Adipocyte (in vitro differentiated cells): ENCODE measurements around the gene FIBP.
A peak's percentile ranks its signal among the peaks of the same experiment; 100 is the strongest.

ENCODE experiments used
- DNase-seq: peaks from one replicate; pipeline ENCODE4 v3.0.0-alpha.2; 2015; ENCODE audit warnings: low read depth
- H3K27me3 ChIP-seq: replicated peaks from 2 replicates; pipeline ENCODE4 v1.7.0; 2013; ENCODE audit warnings: mild to moderate bottlenecking, low read length, moderate library complexity; ENCODE audit not compliant: control insufficient read depth, insufficient read depth
- H3K36me3 ChIP-seq: 2 replicates; pipeline ENCODE4 v1.7.0; 2013; ENCODE audit warnings: low read length, mild to moderate bottlenecking, moderate library complexity; ENCODE audit not compliant: control insufficient read depth, insufficient read depth, severe bottlenecking
- H3K4me1 ChIP-seq: 2 replicates; pipeline ENCODE4 v1.7.0; 2013; ENCODE audit warnings: mild to moderate bottlenecking, low read length, moderate library complexity; ENCODE audit not compliant: control insufficient read depth, insufficient read depth
- H3K4me3 ChIP-seq: 2 replicates; pipeline ENCODE4 v1.7.0; 2013; ENCODE audit warnings: mild to moderate bottlenecking, low read length, moderate library complexity
- H3K9ac ChIP-seq: 2 replicates; pipeline ENCODE4 v1.7.0; 2013; ENCODE audit warnings: mild to moderate bottlenecking, low read length, moderate library complexity
- H3K9me3 ChIP-seq: 2 replicates; pipeline ENCODE4 v1.7.0; 2013; ENCODE audit warnings: mild to moderate bottlenecking, low read length, moderate library complexity; ENCODE audit not compliant: control insufficient read depth

FIBP gene

DNA sequence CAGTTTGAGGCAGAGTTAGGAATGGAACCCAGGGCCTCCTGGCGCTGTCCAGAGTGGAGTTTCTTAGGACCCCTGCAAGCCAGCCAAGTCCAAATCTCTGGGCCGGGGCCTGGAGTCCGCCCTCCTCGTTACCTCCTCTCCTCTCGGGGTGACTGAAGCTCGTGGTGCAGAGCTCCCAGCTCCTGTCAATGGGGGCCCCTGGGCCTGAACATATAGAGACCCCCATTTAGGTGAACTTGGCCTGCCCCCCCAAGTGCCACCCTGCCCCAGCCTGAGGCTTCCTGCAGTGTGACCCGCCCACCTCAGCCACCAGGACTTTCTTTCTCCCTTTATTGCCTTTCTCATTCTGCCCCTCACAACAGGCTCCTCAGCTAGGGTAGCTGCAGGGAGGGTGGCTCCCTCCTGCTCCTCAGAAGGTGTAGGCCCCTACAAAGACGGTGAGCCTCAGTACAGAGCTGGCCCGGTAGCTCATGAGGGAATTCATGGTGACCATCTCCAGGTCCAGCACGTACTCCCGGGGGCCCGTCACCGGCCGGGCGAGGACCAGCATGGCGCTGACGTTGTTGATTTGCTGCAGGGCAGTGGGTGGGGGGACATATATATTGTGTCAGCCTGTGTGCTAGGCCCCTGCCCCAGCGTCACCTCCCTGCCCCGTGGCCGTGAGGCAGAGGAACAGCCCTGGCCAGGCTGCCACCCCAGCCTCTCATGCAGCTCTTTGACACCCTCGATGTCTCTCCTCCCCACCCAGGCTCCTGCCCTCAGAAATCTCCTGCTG is 21.6 kb downstream of the FIBP start:
- no peaks in the 10 kb centered on the region for H3K27me3 ChIP-seq
- no peak overlapping the region for H3K9ac ChIP-seq
- no peak for DNase-seq
- H3K4me3 ChIP-seq, result no peak overlapping the region
- H3K4me1 ChIP-seq, result peaks cover 28% of the 10 kb centered on the region
- H3K9me3 ChIP-seq, result no peaks in the 10 kb centered on the region
- peaks cover 82% of the 10 kb centered on the region for H3K36me3 ChIP-seq

DNA sequence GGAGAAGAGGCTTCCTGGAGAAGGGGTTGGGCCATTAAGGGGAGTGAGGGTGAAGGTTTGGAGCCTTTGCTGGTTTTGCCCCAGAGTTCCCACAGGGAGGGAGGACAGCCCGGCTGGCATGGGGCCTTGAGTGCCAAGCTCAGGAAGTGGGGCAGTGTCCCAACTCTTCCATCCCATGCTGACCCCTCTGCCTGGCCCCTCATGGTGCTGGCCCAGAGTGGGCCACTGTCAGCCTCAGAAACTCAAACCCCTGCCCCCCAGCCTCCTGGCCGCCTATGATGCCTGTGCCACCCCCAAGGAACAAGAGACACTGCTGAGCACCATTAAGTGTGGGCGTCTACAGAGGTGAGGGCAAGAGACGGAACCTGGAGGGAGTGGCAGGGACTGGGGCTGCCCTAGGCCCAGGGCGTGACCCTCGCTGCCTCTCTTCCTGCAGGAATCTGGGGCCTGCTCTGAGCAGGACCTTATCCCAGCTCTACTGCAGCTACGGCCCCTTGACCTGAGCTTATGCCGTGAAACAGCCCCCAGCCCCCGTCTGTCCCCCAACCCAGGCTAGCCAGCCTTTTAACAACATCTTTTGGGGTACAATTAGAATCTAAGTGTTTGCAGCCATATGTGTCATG is 22.6 kb downstream of the FIBP start:
- H3K27me3 ChIP-seq, result no peaks in the 10 kb centered on the region
- no peak for DNase-seq
- peaks cover 84% of the 10 kb centered on the region for H3K36me3 ChIP-seq
- H3K9ac ChIP-seq, result no peak overlapping the region
- peaks cover 25% of the 10 kb centered on the region for H3K4me1 ChIP-seq
- H3K4me3 ChIP-seq, result no peak overlapping the region
- no peaks in the 10 kb centered on the region for H3K9me3 ChIP-seq

DNA sequence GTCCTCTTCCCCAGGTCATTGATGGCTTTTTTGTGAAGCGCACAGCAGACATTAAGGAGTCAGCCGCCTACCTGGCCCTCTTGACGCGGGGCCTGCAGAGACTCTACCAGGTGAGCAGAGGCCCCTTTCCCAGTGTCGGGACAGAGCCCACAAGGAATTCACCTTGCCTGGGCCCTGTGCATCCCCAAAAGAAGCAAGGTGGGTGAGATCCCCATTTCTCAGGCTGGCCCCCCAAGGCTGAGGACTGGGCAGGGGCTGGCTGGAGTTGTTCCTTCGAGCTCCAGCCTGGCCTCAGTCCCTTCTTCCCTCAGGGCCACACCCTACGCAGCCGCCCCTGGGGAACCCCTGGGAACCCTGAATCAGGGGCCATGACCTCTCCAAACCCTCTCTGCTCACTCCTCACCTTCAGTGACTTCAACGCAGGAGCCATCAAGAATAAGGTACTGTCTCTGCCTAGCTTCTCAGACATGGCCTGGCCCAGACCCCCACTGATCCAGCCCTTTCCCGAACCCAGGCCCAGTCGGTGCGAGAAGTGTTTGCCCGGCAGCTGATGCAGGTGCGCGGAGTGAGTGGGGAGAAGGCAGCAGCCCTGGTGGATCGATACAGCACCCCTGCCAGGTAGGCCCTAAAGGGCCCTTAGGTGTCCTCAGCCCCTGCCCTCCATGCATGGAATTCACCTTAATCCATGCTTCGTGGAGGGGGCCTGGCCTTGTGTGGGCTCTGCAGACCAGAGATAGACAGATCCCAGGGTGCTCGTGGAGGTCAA is 23.4 kb downstream of the FIBP start:
- DNase-seq, result no peak
- Histone ChIP-seq H3K9me3 (no peaks in the 10 kb centered on the region), H3K4me3 (no peak overlapping the region), H3K9ac (no peak overlapping the region), H3K27me3 (no peaks in the 10 kb centered on the region), H3K36me3 (peaks cover 80% of the 10 kb centered on the region), H3K4me1 (peaks cover 22% of the 10 kb centered on the region)

DNA sequence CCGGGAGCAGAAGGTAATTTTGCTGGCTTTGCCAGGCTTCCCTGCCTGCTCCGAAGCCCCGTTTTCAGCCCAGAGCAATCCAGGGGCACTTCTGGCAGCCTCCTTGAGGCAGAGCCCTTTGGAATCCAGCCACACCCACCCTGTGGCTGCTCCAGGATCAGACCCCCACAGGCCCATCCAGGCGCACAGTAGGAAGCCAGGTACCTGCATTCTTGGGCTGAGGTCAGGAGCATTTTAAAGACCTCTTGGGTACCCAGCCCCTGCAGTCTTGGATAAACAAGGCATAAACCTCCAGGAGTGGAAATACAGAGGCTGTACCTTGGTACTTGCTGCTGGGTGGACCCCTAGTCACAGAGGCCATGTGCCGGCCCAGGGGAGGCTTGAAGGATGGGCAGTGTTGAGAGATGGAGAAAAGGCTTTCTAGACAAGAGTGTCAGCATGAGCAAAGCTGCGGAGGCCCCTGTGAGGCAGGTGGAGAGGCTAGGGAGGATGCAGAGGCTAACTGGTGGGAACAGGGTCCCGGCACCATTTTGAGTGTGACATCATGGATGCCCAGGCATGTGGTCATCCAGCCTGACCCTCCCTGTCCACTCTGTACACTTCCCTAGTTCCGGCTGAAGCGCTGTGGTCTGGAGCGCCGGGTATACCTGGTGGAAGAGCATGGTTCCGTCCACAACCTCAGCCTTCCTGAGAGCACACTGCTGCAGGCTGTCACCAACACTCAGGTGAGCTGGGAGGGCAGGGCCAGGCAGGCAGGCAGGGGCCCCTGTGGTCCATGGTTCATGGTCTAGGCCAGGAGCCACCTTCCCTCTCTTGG is 24.2 kb downstream of the FIBP start:
- Histone ChIP-seq H3K9me3 (no peaks in the 10 kb centered on the region), H3K27me3 (no peaks in the 10 kb centered on the region), H3K4me3 (no peak overlapping the region), H3K4me1 (peaks cover 26% of the 10 kb centered on the region), H3K9ac (no peak overlapping the region), H3K36me3 (peaks cover 72% of the 10 kb centered on the region)
- DNase-seq, result no peak

DNA sequence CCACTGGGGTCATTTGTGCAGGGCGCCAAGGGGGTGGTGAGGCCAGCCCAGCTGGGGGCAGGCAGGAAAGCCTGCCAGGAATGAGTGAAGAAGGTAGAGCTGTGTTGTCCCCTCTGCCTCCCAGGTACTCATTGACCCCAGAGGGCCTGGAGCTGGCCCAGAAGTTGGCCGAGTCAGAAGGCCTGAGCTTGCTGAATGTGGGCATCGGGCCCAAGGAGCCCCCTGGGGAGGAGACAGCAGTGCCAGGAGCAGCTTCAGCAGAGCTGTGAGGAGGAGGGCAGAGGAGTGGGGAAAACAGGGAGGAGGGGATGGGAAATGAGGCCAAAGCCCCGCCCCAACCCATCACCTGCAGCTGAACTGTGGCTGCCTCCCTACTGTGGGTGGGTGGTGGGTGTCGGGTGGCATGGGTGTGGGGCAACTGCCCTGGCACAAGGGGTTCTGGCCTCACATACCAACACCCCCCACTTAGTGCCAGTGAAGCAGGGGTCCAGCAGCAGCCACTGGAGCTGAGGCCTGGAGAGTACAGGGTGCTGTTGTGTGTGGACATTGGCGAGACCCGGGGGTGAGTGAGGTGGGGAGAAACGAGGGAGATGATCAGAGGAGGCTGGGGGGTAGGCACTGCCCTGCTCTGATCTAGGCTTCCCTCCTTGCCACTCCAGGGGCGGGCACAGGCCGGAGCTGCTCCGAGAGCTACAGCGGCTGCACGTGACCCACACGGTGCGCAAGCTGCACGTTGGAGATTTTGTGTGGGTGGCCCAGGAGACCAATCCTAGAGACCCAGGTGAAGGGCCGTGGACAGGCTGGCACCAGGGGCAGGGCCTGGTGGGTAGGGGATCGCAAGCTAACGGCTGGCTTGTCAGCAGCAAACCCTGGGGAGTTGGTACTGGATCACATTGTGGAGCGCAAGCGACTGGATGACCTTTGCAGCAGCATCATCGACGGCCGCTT is 25.1 kb downstream of the FIBP start:
- H3K9me3 ChIP-seq, result no peaks in the 10 kb centered on the region
- no peak overlapping the region for H3K4me3 ChIP-seq
- peak overlapping the region; percentile 39 for H3K9ac ChIP-seq
- peaks cover 34% of the 10 kb centered on the region for H3K4me1 ChIP-seq
- no peaks in the 10 kb centered on the region for H3K27me3 ChIP-seq
- no peak for DNase-seq
- H3K36me3 ChIP-seq, result peaks cover 65% of the 10 kb centered on the region

DNA sequence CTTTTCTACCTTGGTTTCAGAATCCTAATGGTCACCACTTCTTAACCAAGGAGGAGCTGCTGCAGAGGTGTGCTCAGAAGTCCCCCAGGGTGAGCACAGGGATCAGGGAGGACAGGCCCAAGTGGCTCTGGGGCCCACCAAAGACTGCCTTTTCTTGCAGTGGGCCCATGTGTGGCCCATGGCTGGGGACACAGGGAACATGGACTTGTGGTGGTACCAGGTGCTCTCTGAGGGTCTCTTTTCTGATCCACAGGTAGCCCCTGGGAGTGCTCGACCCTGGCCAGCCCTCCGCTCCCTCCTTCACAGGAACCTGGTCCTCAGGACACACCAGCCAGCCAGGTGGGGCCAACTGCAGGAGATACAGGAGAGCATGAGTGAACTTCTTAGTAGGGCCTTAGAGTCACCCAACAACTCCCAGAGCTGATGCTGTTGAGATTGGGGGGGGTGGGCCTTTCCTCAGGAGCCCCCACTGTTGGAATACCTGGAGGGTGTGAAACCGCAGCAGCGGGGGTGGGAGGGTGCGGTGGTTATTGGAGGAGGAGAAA is 26.0 kb downstream of the FIBP start:
- DNase-seq, result no peak
- Histone ChIP-seq H3K9me3 (no peaks in the 10 kb centered on the region), H3K36me3 (peaks cover 57% of the 10 kb centered on the region), H3K4me3 (no peak overlapping the region), H3K27me3 (no peaks in the 10 kb centered on the region), H3K4me1 (peaks cover 34% of the 10 kb centered on the region), H3K9ac (peak overlapping the region; percentile 99)

DNA sequence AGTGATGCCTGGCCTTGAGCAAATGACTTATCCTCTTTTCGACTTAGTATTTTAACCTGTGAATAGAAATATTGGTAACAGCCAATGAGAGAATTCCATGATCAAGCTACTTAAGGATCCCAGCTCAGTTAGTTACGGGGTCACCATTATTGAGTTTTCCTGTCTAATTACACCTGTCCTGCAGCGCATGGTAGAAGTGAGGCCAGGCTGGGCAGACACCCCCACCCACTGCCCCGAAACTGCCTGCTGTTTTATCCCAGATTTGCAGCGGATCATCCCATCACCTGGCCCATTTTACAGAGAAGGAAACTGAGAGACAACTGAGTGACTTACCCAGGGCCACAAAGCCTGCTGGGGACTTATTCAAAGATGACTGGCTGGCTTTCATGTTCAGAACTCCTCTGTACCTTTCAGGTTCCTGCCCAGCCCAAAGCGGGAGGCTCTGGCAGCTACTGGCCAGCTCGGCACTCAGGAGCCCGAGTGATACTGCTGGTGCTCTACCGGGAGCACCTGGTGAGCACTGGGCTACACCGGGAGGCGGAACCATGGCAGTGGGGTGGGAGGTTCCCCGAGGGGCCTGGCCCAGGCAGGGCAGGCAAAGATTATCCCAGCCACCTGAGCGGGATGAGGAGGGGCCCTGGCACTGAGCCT is 26.6 kb downstream of the FIBP start:
- Histone ChIP-seq H3K36me3 (peaks cover 50% of the 10 kb centered on the region), H3K27me3 (no peaks in the 10 kb centered on the region), H3K9ac (peak overlapping the region; percentile 99), H3K9me3 (no peaks in the 10 kb centered on the region), H3K4me3 (peak overlapping the region; percentile 94), H3K4me1 (peaks cover 34% of the 10 kb centered on the region)
- DNase-seq, result no peak

DNA sequence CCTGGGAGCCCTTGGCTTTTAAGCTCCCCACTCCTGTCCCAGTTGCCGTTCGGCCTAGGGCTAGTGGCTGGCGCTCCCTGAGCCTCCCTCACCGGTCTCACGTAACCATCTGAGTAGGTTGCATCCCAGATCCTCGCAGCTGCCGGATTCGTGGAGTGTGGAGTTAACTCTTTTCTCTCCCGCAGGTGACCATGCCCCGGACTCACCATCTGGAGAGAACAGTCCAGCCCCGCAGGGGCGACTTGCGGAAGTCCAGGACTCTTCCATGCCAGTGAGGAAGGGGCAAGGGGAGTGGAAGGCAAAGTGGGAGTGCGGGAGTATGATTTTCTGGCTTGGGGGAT is 27.1 kb downstream of the FIBP start:
- DNase-seq, result peak; percentile 38
- Histone ChIP-seq H3K9ac (peak overlapping the region; percentile 99), H3K27me3 (no peaks in the 10 kb centered on the region), H3K4me1 (peaks cover 38% of the 10 kb centered on the region), H3K9me3 (no peaks in the 10 kb centered on the region), H3K36me3 (peaks cover 46% of the 10 kb centered on the region), H3K4me3 (peak overlapping the region; percentile 94)

DNA sequence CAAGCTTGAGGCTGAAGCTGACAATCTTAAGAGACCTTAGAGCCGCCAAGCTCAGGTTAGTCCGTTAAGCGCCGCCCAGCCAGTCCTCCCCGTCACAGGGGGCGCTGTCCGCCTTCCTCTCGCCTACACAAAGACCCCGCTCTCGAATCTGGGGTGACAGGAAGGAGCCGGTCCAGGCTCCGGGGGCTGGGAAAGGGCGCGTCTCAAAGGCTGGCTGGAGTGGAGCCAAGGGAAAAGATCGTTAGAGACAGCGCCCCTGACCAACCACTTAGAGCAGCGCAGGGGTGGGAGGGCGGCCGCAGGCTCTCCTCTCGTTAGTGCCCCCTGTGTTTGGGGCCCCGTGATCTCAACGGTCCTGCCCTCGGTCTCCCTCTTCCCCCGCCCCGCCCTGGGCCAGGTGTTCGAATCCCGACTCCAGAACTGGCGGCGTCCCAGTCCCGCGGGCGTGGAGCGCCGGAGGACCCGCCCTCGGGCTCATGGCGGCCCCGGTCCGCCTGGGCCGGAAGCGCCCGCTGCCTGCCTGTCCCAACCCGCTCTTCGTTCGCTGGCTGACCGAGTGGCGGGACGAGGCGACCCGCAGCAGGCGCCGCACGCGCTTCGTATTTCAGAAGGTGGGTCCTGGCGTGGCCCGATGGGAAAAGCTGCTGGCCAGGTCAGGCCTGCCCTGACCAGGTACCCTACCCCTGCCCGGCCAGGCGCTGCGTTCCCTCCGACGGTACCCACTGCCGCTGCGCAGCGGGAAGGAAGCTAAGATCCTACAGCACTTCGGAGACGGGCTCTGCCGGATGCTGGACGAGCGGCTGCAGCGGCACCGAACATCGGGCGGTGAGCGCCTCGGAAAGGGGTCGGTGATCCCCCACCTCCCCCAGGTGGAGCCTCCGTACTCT is 27.8 kb downstream of the FIBP start, which contains the start of gene MUS81:
TSS of gene MUS81 (plus strand) at position 156 of the 887 bp plus-strand sequence. CDS start at position 477, 321 bp downstream.
- H3K4me1 ChIP-seq, result peaks cover 44% of the 10 kb centered on the region
- H3K27me3 ChIP-seq, result no peaks in the 10 kb centered on the region
- H3K4me3 ChIP-seq, result peak within 1 kb of the TSS; percentile 94
- DNase-seq, result peak; percentile 98
- H3K9me3 ChIP-seq, result no peaks in the 10 kb centered on the region
- peak within 1 kb of the TSS; percentile 99 for H3K9ac ChIP-seq
- H3K36me3 ChIP-seq, result peaks cover 45% of the 10 kb centered on the region
